ENCODE data around the gene PARD3B. TPM values are rescaled to one million over a fixed set of nuclear protein-coding genes. Genes with fewer than 3 reads are reported as not detected.
A peak's percentile ranks its signal among the peaks of the same experiment; 100 is the strongest.

Gene PARD3B
- total RNA-seq, 1 donor from 2014 or later, result 1.6 TPM

- no peaks in the 10 kb centered on the region for H3K27me3 ChIP-seq (ENCODE audit: control insufficient read depth, insufficient read depth, low read length)
- FAIRE-seq (peak; percentile 18), DNase-seq (ENCODE audit: low read depth) (no peak)
- no peak overlapping the region for H3K4me3 ChIP-seq (ENCODE audit: low read depth, low read length)
- no peaks in the 10 kb centered on the region for H3K36me3 ChIP-seq (ENCODE audit: control insufficient read depth, insufficient read depth, low read length)
- no peak for TF ChIP-seq CTCF (IDR thresholded peaks at IDR 0.05; ENCODE audit: insufficient read depth, low read length, severe bottlenecking)
Observed at GRCh38 chr2:204834716-204835384, 289.6 kb downstream of the PARD3B start.

GRCh38 chr2:204835786-204836185 is 290.5 kb downstream of the PARD3B start:
- TF ChIP-seq CTCF (IDR thresholded peaks at IDR 0.05; ENCODE audit: insufficient read depth, low read length, severe bottlenecking), result no peak
- no peaks in the 10 kb centered on the region for H3K36me3 ChIP-seq (ENCODE audit: control insufficient read depth, insufficient read depth, low read length)
- H3K27me3 ChIP-seq (ENCODE audit: control insufficient read depth, insufficient read depth, low read length), result no peaks in the 10 kb centered on the region
- no peak overlapping the region for H3K4me3 ChIP-seq (ENCODE audit: low read depth, low read length)
- DNase-seq (ENCODE audit: low read depth), result no peak
- no peak for FAIRE-seq

- no peak for TF ChIP-seq CTCF (IDR thresholded peaks at IDR 0.05; ENCODE audit: insufficient read depth, low read length, severe bottlenecking)
- no peaks in the 10 kb centered on the region for H3K36me3 ChIP-seq (ENCODE audit: control insufficient read depth, insufficient read depth, low read length)
- no peaks in the 10 kb centered on the region for H3K27me3 ChIP-seq (ENCODE audit: control insufficient read depth, insufficient read depth, low read length)
- DNase-seq (ENCODE audit: low read depth) (no peak), FAIRE-seq (no peak)
- H3K4me3 ChIP-seq (ENCODE audit: low read depth, low read length), result no peak overlapping the region
Observed at GRCh38 chr2:204840504-204840903, 295.2 kb downstream of the PARD3B start.

GRCh38 chr2:204842068-204842467 is 296.8 kb downstream of the PARD3B start:
- DNase-seq (ENCODE audit: low read depth) (no peak), FAIRE-seq (no peak)
- no peaks in the 10 kb centered on the region for H3K36me3 ChIP-seq (ENCODE audit: control insufficient read depth, insufficient read depth, low read length)
- TF ChIP-seq CTCF (IDR thresholded peaks at IDR 0.05; ENCODE audit: insufficient read depth, low read length, severe bottlenecking), result no peak
- no peak overlapping the region for H3K4me3 ChIP-seq (ENCODE audit: low read depth, low read length)
- no peaks in the 10 kb centered on the region for H3K27me3 ChIP-seq (ENCODE audit: control insufficient read depth, insufficient read depth, low read length)

- Histone ChIP-seq H3K4me3 (ENCODE audit: low read depth, low read length) (no peak overlapping the region), H3K36me3 (ENCODE audit: control insufficient read depth, insufficient read depth, low read length) (no peaks in the 10 kb centered on the region), H3K27me3 (ENCODE audit: control insufficient read depth, insufficient read depth, low read length) (no peaks in the 10 kb centered on the region)
- no peak for FAIRE-seq
- peak; percentile 86 for DNase-seq (ENCODE audit: low read depth)
- no peak for TF ChIP-seq CTCF (IDR thresholded peaks at IDR 0.05; ENCODE audit: insufficient read depth, low read length, severe bottlenecking)
Observed at GRCh38 chr2:204842661-204843485, 297.6 kb downstream of the PARD3B start.

Data from bronchial epithelial cell (primary cell).